ENCODE data around the gene C1RL. TPM values are rescaled to one million over a fixed set of nuclear protein-coding genes. Genes with fewer than 3 reads are reported as not detected.

The C1RL gene
- total RNA-seq, 4 donors from 2014 or later, result 64.8 to 159 (median 88.2) TPM

GRCh38 chr12:7047306-7047705 is 61.7 kb downstream of the C1RL start:
- intact Hi-C loops (cut with DNase I), result no loop called here
- 47% methylated on average over 5 of the region's 5 CpGs for WGBS
- no peaks in the 10 kb centered on the region for H3K36me3 ChIP-seq
- H3K9me3 ChIP-seq, result no peaks in the 10 kb centered on the region
- H3K4me1 ChIP-seq, result peaks cover 0 to 8% (median 1%) of the 10 kb centered on the region in 4 donors
- no peak overlapping the region for H3K27ac ChIP-seq (replicated peaks in 1 of 4)
- H3K27me3 ChIP-seq, result no peaks in the 10 kb centered on the region
- TF ChIP-seq POLR2AphosphoS5 (IDR thresholded peaks at IDR 0.05) (no peak), POLR2A (IDR thresholded peaks at IDR 0.05; ENCODE audit: low read depth) (no peak), EP300 (IDR thresholded peaks at IDR 0.05) (no peak)
- TF ChIP-seq, protein P1, sequence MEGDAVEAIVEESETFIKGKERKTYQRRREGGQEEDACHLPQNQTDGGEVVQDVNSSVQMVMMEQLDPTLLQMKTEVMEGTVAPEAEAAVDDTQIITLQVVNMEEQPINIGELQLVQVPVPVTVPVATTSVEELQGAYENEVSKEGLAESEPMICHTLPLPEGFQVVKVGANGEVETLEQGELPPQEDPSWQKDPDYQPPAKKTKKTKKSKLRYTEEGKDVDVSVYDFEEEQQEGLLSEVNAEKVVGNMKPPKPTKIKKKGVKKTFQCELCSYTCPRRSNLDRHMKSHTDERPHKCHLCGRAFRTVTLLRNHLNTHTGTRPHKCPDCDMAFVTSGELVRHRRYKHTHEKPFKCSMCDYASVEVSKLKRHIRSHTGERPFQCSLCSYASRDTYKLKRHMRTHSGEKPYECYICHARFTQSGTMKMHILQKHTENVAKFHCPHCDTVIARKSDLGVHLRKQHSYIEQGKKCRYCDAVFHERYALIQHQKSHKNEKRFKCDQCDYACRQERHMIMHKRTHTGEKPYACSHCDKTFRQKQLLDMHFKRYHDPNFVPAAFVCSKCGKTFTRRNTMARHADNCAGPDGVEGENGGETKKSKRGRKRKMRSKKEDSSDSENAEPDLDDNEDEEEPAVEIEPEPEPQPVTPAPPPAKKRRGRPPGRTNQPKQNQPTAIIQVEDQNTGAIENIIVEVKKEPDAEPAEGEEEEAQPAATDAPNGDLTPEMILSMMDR (IDR thresholded peaks at IDR 0.05), result no peak
- no peak for DNase-seq (ENCODE audit: extremely low spot score)
- no peak overlapping the region for H3K4me3 ChIP-seq

GRCh38 chr12:7046383-7047105 is 62.5 kb downstream of the C1RL start:
- Histone ChIP-seq H3K36me3 (no peaks in the 10 kb centered on the region), H3K4me1 (peaks cover 0 to 8% (median 1%) of the 10 kb centered on the region in 4 donors), H3K4me3 (no peak overlapping the region), H3K9me3 (no peaks in the 10 kb centered on the region), H3K27me3 (no peaks in the 10 kb centered on the region), H3K27ac (replicated peaks in 1 of 4) (no peak overlapping the region)
- TF ChIP-seq POLR2AphosphoS5 (IDR thresholded peaks at IDR 0.05) (no peak), EP300 (IDR thresholded peaks at IDR 0.05) (no peak), POLR2A (IDR thresholded peaks at IDR 0.05; ENCODE audit: low read depth) (no peak)
- WGBS, result 84% methylated on average over 4 of the region's 5 CpGs
- intact Hi-C loops (cut with DNase I), result no loop called here
- no peak for DNase-seq (ENCODE audit: extremely low spot score)

DNA sequence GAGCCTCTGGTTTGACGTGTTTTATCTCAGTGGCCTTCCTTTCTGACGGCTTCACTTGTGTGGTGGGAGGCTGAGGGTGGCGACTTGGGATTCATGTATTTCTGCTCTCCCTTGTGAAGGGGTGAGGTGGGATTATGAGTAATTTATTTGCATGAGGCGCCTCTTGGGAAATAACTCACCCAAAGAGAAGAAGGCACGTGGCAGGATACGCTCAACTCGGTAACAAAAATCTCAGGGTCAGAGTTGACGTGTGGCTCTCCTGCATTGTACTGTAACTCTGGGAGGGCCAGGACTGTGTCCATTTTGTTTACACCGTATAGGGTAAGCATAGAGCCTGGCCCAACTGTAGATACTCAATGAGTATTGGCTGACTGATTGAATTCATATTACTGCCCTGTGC is 63.1 kb downstream of the C1RL start:
- Histone ChIP-seq H3K27ac (replicated peaks in 1 of 4) (no peak overlapping the region), H3K4me3 (no peak overlapping the region), H3K36me3 (no peaks in the 10 kb centered on the region), H3K9me3 (no peaks in the 10 kb centered on the region), H3K4me1 (peaks cover 0 to 8% (median 1%) of the 10 kb centered on the region in 4 donors), H3K27me3 (no peaks in the 10 kb centered on the region)
- no peak for DNase-seq (ENCODE audit: extremely low spot score)
- intact Hi-C loops (cut with DNase I), result no loop called here
- WGBS, result 92% methylated on average over 9 of the region's 9 CpGs
- no peak for TF ChIP-seq POLR2AphosphoS5 (IDR thresholded peaks at IDR 0.05)
- no peak for TF ChIP-seq EP300 (IDR thresholded peaks at IDR 0.05)
- no peak for TF ChIP-seq POLR2A (IDR thresholded peaks at IDR 0.05; ENCODE audit: low read depth)
- TF ChIP-seq, protein P1 (IDR thresholded peaks at IDR 0.05), result no peak

Small RNAs within 50 kb of the gene (small RNA-seq; reads per million reads assigned to genes)
- gene RNU6-485P, result 0 reads per million in 3 donors

Other genes with a start within 250 kb of the C1RL start
- 100 to 1,000 TPM; 288 to 372 (median 355) TPM for gene TPI1, start 241.7 kb downstream of the C1RL start, total RNA-seq
- 10 to 100 TPM in 2 of 4 donors, 1 to 10 TPM in 2; 4.2 to 10.8 (median 8.5) TPM for gene SPSB2, start 235.9 kb downstream of the C1RL start, total RNA-seq
- gene LRRC23, start 204.4 kb downstream of the C1RL start, total RNA-seq, result 10 to 100 TPM in 2 of 4 donors, 1 to 10 TPM in 2; 8.3 to 12.9 (median 11.0) TPM
- 10 to 100 TPM; 28.7 to 49.7 (median 40.0) TPM for gene ENO2, start 194.6 kb downstream of the C1RL start, total RNA-seq
- gene ATN1, start 181.3 kb downstream of the C1RL start, total RNA-seq, result 100 to 1,000 TPM in 2 of 4 donors, 10 to 100 TPM in 2; 72.2 to 163 (median 92.4) TPM
- gene RNU7-1, start 165.4 kb downstream of the C1RL start, total RNA-seq, result not detected
- 100 to 1,000 TPM; 307 to 437 (median 325) TPM for gene C12orf57, start 165.2 kb downstream of the C1RL start, total RNA-seq
- gene PTPN6, start 157.9 kb downstream of the C1RL start, total RNA-seq, result 10 to 100 TPM in 3 of 4 donors, 1 to 10 TPM in 1; 9.1 to 16.9 (median 13.3) TPM
- 100 to 1,000 TPM; 194 to 265 (median 233) TPM for gene PHB2, start 138.6 kb downstream of the C1RL start, total RNA-seq
- 10 to 100 TPM; 20.8 to 35.1 (median 26.3) TPM for gene EMG1, start 138.3 kb downstream of the C1RL start, total RNA-seq
- gene LPCAT3, start 90.7 kb downstream of the C1RL start, total RNA-seq, result 10 to 100 TPM; 21.6 to 33.3 (median 26.2) TPM
- 100 to 1,000 TPM; 454 to 549 (median 512) TPM for gene C1S, start 48.5 kb downstream of the C1RL start, total RNA-seq
- gene C1R, start 16.8 kb downstream of the C1RL start, total RNA-seq, result 100 to 1,000 TPM; 324 to 603 (median 572) TPM
- gene RBP5, start 19.7 kb upstream of the C1RL start, total RNA-seq, result 1 to 10 TPM in 2 of 4 donors, under 1 TPM in 2; 0.46 to 5.0 (median 0.91) TPM
- gene CLSTN3, start 21.2 kb upstream of the C1RL start, total RNA-seq, result 10 to 100 TPM in 3 of 4 donors, 1 to 10 TPM in 1; 9.6 to 25.6 (median 19.3) TPM
- 10 to 100 TPM; 32.8 to 53.5 (median 38.4) TPM for gene PEX5, start 80.5 kb upstream of the C1RL start, total RNA-seq
- not detected for gene ACSM4, start 194.9 kb upstream of the C1RL start, total RNA-seq

Data from esophagus muscularis mucosa (tissue), 4 donors.